Measurements from ENCODE around the gene LITAF. TPM values are rescaled to one million over a fixed set of nuclear protein-coding genes. Genes with fewer than 3 reads are reported as not detected.

Gene LITAF
- total RNA-seq, 1 experiment from 2014 or later, result 73.0 TPM

DNA sequence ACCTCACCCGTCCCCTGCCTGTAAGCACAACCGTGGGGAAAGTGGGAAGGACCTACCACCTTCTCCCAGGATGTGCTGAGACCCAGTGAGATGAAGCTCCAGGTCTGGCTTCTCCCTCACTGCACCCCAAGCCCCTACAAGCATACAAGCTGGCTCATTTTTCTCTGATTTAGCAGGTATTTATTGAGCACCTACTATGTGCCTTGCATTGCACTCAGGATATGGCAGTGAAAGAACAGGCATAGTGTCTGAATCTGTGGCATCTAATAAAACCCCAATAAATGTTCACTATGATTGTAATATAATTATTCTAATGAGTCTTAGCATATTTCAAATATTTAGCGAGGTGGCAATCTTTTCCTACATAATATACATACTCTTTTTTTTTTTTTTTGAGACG lies 84.5 kb downstream of the LITAF start:
- POLR2A ChIA-PET, result interaction anchor here (0.6 to 1.4 kb wide), 2 partner anchors 35 to 94 kb away, joined by 3 to 4 read pairs; no protein-coding TSS in a partner anchor
- DNase-seq (ENCODE audit: low spot score), result no peak
- TF ChIP-seq NR1H2 (CRISPR knock-in tag; IDR thresholded peaks at IDR 0.05), result no peak
- no peak for TF ChIP-seq TP53 (CRISPR knock-in tag; IDR thresholded peaks at IDR 0.05)
- TF ChIP-seq, protein P1, sequence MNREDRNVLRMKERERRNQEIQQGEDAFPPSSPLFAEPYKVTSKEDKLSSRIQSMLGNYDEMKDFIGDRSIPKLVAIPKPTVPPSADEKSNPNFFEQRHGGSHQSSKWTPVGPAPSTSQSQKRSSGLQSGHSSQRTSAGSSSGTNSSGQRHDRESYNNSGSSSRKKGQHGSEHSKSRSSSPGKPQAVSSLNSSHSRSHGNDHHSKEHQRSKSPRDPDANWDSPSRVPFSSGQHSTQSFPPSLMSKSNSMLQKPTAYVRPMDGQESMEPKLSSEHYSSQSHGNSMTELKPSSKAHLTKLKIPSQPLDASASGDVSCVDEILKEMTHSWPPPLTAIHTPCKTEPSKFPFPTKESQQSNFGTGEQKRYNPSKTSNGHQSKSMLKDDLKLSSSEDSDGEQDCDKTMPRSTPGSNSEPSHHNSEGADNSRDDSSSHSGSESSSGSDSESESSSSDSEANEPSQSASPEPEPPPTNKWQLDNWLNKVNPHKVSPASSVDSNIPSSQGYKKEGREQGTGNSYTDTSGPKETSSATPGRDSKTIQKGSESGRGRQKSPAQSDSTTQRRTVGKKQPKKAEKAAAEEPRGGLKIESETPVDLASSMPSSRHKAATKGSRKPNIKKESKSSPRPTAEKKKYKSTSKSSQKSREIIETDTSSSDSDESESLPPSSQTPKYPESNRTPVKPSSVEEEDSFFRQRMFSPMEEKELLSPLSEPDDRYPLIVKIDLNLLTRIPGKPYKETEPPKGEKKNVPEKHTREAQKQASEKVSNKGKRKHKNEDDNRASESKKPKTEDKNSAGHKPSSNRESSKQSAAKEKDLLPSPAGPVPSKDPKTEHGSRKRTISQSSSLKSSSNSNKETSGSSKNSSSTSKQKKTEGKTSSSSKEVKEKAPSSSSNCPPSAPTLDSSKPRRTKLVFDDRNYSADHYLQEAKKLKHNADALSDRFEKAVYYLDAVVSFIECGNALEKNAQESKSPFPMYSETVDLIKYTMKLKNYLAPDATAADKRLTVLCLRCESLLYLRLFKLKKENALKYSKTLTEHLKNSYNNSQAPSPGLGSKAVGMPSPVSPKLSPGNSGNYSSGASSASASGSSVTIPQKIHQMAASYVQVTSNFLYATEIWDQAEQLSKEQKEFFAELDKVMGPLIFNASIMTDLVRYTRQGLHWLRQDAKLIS (CRISPR knock-in tag; IDR thresholded peaks at IDR 0.05; ENCODE audit: borderline replicate concordance), result no peak
- TF ChIP-seq, protein P2, sequence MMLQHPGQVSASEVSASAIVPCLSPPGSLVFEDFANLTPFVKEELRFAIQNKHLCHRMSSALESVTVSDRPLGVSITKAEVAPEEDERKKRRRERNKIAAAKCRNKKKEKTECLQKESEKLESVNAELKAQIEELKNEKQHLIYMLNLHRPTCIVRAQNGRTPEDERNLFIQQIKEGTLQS (CRISPR knock-in tag; conservative IDR thresholded peaks at IDR 0.05), result no peak
- TF ChIP-seq SMAD4 (CRISPR knock-in tag; IDR thresholded peaks at IDR 0.05), result no peak
- Mint-ChIP-seq H3K36me3 (no peaks in the 10 kb centered on the region), H3K27me3 (ENCODE audit: low read depth) (no peaks in the 10 kb centered on the region; the same call in 1 of the 2 replicates), H3K4me3 (no peak overlapping the region), H3K27ac (no peak overlapping the region), H3K4me1 (peaks cover 46% of the 10 kb centered on the region), H3K9me3 (no peaks in the 10 kb centered on the region)
- no peak for ATAC-seq
- CTCF ChIA-PET, result interaction anchor here (0.5 to 3.0 kb wide), 11 partner anchors 30 to 212 kb away, joined by 3 to 21 read pairs (median 5); no protein-coding TSS in a partner anchor

DNA sequence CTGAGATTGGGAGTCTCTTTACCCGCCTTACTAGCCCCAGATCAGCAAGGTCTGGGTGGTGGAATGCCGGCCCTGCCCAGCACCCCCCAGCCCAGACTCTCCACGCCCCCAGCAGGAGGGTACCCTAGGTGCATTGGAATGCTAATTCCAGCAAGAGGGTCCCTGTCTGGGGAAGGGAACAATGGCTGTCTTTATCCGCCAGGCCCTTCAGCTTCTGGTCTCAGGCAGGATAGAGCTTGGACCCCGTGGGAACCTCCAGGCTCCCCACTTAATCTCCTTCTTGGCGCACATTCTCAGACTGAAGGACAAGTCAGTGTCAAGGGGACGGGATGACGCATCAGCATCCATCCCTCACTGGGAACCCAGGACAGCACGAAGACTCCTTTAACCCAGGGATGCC lies 85.1 kb downstream of the LITAF start:
- H3K36me3 Mint-ChIP-seq, result no peaks in the 10 kb centered on the region
- TF ChIP-seq GRHL2 (CRISPR knock-in tag; IDR thresholded peaks at IDR 0.05; ENCODE audit: insufficient replicate concordance, severe bottlenecking) (no peak), TEAD1 (CRISPR knock-in tag; IDR thresholded peaks at IDR 0.05) (peak; percentile 88; the same call in 1 of the 2 replicates), ZNF423 (CRISPR knock-in tag; IDR thresholded peaks at IDR 0.05) (peak; percentile 94), NFE2L1 (CRISPR knock-in tag; IDR thresholded peaks at IDR 0.05) (no peak), SP1 (CRISPR knock-in tag; conservative IDR thresholded peaks at IDR 0.05) (peak; percentile 66), ATF1 (CRISPR knock-in tag; IDR thresholded peaks at IDR 0.05) (no peak), ZNF416 (CRISPR knock-in tag; IDR thresholded peaks at IDR 0.05) (no peak), RELA (CRISPR knock-in tag; IDR thresholded peaks at IDR 0.05; ENCODE audit: borderline replicate concordance) (no peak)
- TF ChIP-seq, protein P3, sequence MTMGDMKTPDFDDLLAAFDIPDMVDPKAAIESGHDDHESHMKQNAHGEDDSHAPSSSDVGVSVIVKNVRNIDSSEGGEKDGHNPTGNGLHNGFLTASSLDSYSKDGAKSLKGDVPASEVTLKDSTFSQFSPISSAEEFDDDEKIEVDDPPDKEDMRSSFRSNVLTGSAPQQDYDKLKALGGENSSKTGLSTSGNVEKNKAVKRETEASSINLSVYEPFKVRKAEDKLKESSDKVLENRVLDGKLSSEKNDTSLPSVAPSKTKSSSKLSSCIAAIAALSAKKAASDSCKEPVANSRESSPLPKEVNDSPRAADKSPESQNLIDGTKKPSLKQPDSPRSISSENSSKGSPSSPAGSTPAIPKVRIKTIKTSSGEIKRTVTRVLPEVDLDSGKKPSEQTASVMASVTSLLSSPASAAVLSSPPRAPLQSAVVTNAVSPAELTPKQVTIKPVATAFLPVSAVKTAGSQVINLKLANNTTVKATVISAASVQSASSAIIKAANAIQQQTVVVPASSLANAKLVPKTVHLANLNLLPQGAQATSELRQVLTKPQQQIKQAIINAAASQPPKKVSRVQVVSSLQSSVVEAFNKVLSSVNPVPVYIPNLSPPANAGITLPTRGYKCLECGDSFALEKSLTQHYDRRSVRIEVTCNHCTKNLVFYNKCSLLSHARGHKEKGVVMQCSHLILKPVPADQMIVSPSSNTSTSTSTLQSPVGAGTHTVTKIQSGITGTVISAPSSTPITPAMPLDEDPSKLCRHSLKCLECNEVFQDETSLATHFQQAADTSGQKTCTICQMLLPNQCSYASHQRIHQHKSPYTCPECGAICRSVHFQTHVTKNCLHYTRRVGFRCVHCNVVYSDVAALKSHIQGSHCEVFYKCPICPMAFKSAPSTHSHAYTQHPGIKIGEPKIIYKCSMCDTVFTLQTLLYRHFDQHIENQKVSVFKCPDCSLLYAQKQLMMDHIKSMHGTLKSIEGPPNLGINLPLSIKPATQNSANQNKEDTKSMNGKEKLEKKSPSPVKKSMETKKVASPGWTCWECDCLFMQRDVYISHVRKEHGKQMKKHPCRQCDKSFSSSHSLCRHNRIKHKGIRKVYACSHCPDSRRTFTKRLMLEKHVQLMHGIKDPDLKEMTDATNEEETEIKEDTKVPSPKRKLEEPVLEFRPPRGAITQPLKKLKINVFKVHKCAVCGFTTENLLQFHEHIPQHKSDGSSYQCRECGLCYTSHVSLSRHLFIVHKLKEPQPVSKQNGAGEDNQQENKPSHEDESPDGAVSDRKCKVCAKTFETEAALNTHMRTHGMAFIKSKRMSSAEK (CRISPR knock-in tag; IDR thresholded peaks at IDR 0.05; ENCODE audit: borderline replicate concordance), result no peak
- TF ChIP-seq, protein P4, sequence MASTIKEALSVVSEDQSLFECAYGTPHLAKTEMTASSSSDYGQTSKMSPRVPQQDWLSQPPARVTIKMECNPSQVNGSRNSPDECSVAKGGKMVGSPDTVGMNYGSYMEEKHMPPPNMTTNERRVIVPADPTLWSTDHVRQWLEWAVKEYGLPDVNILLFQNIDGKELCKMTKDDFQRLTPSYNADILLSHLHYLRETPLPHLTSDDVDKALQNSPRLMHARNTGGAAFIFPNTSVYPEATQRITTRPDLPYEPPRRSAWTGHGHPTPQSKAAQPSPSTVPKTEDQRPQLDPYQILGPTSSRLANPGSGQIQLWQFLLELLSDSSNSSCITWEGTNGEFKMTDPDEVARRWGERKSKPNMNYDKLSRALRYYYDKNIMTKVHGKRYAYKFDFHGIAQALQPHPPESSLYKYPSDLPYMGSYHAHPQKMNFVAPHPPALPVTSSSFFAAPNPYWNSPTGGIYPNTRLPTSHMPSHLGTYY (CRISPR knock-in tag; IDR thresholded peaks at IDR 0.05), result no peak
- TF ChIP-seq, protein P5, sequence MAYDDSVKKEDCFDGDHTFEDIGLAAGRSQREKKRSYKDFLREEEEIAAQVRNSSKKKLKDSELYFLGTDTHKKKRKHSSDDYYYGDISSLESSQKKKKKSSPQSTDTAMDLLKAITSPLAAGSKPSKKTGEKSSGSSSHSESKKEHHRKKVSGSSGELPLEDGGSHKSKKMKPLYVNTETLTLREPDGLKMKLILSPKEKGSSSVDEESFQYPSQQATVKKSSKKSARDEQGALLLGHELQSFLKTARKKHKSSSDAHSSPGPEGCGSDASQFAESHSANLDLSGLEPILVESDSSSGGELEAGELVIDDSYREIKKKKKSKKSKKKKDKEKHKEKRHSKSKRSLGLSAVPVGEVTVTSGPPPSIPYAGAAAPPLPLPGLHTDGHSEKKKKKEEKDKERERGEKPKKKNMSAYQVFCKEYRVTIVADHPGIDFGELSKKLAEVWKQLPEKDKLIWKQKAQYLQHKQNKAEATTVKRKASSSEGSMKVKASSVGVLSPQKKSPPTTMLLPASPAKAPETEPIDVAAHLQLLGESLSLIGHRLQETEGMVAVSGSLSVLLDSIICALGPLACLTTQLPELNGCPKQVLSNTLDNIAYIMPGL (CRISPR knock-in tag; IDR thresholded peaks at IDR 0.05), result 0 out of 2 replicates have a peak, but pooled peaks have one; percentile 25
- TF ChIP-seq, protein P1 (CRISPR knock-in tag; IDR thresholded peaks at IDR 0.05; ENCODE audit: borderline replicate concordance), result no peak
- ATAC-seq (peak; percentile 82), DNase-seq (ENCODE audit: low spot score) (peak; percentile 74)
- POLR2A ChIA-PET, result interaction anchor here (1.4 kb wide), 1 partner anchor 94 kb away, joined by 3 read pairs; no protein-coding TSS in a partner anchor
- no peaks in the 10 kb centered on the region for H3K9me3 Mint-ChIP-seq
- peaks cover 49% of the 10 kb centered on the region for H3K4me1 Mint-ChIP-seq
- peak overlapping the region; percentile 29 for H3K4me3 Mint-ChIP-seq
- H3K27me3 Mint-ChIP-seq (ENCODE audit: low read depth), result no peaks in the 10 kb centered on the region; the same call in 1 of the 2 replicates
- H3K27ac Mint-ChIP-seq, result no peak overlapping the region
- CTCF ChIA-PET, result interaction anchor here (0.5 to 3.0 kb wide), 14 partner anchors 31 to 213 kb away, joined by 3 to 21 read pairs (median 4); no protein-coding TSS in a partner anchor
